Measurements from ENCODE around the gene LTV1.
"Not testable (repeated sequence)": the region's sequence is repeated elsewhere in the genome, so short reads cannot be mapped to it uniquely, and the experiment has no call there.

Gene LTV1

DNA sequence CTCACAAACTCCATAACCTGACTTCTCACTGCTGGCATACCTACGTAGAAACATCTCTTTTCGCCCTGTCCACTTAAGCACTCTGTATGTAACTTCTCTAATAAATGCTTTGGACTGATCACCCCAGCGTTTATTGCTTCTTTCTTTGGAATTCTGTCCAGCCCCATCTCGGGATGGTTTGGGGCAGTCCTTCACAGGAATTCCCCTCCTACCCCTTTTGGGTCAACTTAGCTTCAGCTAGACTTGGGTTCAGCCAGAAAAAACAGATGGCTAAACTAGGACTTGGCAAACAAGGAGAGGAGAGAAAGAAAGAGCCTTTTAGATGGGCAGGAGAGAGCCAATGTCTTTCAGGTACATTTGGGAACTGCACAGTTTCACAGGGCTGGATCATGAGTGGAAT is 3.9 kb upstream of the LTV1 start:
- no peak overlapping the region for H3K4me3 ChIP-seq (ENCODE audit: low read depth, low read length)
- in situ Hi-C loops (cut with HindIII; ENCODE audit: low pct_ligation_motif_present, low sequenced_read_pairs) = no loop called here
- TF ChIP-seq, protein P1, sequence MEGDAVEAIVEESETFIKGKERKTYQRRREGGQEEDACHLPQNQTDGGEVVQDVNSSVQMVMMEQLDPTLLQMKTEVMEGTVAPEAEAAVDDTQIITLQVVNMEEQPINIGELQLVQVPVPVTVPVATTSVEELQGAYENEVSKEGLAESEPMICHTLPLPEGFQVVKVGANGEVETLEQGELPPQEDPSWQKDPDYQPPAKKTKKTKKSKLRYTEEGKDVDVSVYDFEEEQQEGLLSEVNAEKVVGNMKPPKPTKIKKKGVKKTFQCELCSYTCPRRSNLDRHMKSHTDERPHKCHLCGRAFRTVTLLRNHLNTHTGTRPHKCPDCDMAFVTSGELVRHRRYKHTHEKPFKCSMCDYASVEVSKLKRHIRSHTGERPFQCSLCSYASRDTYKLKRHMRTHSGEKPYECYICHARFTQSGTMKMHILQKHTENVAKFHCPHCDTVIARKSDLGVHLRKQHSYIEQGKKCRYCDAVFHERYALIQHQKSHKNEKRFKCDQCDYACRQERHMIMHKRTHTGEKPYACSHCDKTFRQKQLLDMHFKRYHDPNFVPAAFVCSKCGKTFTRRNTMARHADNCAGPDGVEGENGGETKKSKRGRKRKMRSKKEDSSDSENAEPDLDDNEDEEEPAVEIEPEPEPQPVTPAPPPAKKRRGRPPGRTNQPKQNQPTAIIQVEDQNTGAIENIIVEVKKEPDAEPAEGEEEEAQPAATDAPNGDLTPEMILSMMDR (IDR thresholded peaks at IDR 0.05; ENCODE audit: low read depth, low read length, missing control alignments) = no peak
- H3K36me3 ChIP-seq (replicated peaks) = no peaks in the 10 kb centered on the region
- no peak for DNase-seq
- no peak overlapping the region for H3K27ac ChIP-seq
- no peaks in the 10 kb centered on the region for H3K27me3 ChIP-seq (replicated peaks)

DNA sequence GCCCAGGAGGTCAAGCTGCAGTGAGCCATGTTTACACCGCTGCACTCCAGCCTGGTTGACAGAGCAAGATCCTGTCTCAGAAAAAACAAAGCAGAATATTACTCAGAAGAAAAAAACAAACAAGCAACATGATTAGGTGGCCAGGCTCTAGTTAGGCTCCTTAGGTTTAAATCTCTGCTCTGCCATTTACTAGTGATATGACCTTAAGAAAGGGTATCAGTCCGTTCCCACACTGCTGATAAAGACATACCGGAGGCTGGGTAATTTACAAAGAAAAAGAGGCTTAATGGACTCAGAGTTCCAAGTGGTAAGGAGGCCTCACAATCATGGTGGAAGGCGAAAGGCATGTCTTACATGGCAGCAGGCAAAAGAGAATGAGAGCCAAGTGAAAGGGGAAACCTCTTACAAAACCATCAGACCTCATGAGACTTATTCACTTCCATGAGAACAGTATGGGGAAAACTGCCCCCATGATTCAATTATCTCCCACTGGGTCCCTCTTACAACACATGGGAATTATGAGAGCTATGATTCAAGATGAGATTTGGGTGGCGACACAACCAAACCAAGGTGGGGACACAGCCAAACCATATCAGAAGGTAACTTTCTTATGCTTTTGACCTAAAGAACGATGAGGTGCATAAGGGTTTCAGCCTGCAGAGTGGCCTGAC is 2.4 kb upstream of the LTV1 start:
- in situ Hi-C loops (cut with HindIII; ENCODE audit: low pct_ligation_motif_present, low sequenced_read_pairs) = no loop called here

DNA sequence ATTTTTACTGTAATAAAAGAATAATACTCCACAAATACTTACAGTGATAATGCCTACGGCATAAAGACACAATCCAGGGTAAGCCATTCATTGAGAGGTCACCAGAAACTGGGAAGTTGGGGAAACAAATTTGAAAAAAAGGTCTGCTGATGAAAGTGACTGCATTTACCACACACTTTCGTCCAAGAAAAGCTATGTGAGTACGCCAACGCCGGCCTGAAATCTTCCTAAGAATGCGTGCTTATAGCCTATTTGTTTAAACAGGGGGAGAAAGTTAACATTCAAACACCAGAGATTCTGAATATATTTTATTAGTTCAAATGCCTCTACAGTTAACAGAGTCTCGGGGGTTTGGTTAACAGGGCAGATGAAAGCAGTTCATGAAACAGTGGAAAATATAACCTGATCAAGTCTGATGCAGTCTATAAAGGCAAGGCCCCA is 657 bp upstream of the LTV1 start:
- Histone ChIP-seq H3K27ac (peak overlapping the region; percentile 87), H3K27me3 (replicated peaks) (no peaks in the 10 kb centered on the region), H3K36me3 (replicated peaks) (peaks cover 21% of the 10 kb centered on the region), H3K4me3 (ENCODE audit: low read depth, low read length) (peak overlapping the region; percentile 94)
- TF ChIP-seq, protein P1 (IDR thresholded peaks at IDR 0.05; ENCODE audit: low read depth, low read length, missing control alignments) = no peak
- peak; percentile 19 for DNase-seq
- in situ Hi-C loops (cut with HindIII; ENCODE audit: low pct_ligation_motif_present, low sequenced_read_pairs) = no loop called here

More for the DNA sequence above, 2.4 kb upstream of the LTV1 start:
- Histone ChIP-seq H3K36me3 (replicated peaks) (peaks cover 9% of the 10 kb centered on the region), H3K27ac (no peak overlapping the region), H3K4me3 (ENCODE audit: low read depth, low read length) (no peak overlapping the region), H3K27me3 (replicated peaks) (no peaks in the 10 kb centered on the region)
- TF ChIP-seq, protein P1 (IDR thresholded peaks at IDR 0.05; ENCODE audit: low read depth, low read length, missing control alignments) = no peak
- DNase-seq = no peak

DNA sequence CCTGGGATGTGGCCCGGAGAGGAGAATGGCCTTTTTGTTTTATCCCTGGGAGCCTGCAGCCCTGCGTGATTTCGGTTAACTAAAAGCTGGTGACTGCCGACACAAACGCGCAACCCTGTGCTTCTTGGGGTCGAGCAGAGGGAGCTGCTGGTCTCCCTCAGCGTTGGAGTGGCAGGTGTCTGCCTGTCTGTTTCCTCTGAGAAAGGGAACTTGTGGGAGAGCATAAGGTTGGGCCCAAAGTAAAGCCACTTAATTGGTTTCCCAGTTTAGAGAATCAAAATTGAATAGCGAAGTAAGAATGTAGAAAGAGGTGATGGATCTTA is 500 bp downstream of the LTV1 start:
- TF ChIP-seq, protein P1 (IDR thresholded peaks at IDR 0.05; ENCODE audit: low read depth, low read length, missing control alignments) = no peak
- Histone ChIP-seq H3K36me3 (replicated peaks) (peaks cover 32% of the 10 kb centered on the region), H3K4me3 (ENCODE audit: low read depth, low read length) (peak overlapping the region; percentile 94), H3K27ac (peak overlapping the region; percentile 87), H3K27me3 (replicated peaks) (no peaks in the 10 kb centered on the region)
- in situ Hi-C loops (cut with HindIII; ENCODE audit: low pct_ligation_motif_present, low sequenced_read_pairs) = no loop called here
- no peak for DNase-seq

DNA sequence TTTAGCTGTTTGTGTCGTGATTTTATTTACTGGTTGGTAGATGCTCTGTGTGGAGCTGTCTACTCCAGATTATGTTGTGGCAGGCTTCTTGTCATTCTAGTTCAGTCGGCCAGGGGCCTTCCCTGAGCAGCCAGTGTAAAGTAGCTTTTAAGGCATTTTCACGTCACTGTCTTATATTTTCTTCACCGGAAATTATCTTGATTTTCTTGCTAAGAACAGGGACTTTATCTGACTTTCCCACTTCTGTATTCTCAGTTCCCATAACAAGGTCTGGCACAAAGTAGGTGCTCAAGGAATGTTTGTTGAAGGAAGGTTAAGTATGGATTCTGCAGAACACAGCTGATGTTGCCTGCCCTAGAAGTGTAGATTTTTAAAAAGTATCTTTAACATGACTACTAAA is 868 bp downstream of the LTV1 start:
- H3K27me3 ChIP-seq (replicated peaks) = no peaks in the 10 kb centered on the region
- DNase-seq = peak; percentile 8
- H3K36me3 ChIP-seq (replicated peaks) = peaks cover 35% of the 10 kb centered on the region
- TF ChIP-seq, protein P1 (IDR thresholded peaks at IDR 0.05; ENCODE audit: low read depth, low read length, missing control alignments) = peak; percentile 4
- H3K27ac ChIP-seq = peak overlapping the region; percentile 87
- peak overlapping the region; percentile 94 for H3K4me3 ChIP-seq (ENCODE audit: low read depth, low read length)
- in situ Hi-C loops (cut with HindIII; ENCODE audit: low pct_ligation_motif_present, low sequenced_read_pairs) = no loop called here

DNA sequence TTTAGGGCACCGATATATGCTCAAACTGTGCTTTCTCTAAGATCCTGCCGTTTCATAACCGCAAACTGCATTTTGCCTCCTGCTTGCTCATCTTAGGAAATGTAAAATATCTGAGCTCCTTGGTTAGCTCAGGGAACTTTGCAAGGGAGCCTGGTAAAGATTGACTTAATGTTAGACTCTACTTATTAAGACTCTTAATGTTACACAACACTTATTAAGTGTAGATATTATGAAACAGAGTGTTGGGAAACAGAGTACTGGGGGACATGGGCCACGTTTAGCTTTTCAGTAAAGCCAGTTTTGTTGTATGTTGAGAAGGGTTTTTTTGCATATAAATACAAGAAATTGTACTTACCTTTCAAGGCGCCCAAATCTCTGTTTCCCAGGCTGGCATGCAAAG is 1.9 kb downstream of the LTV1 start:
- H3K27ac ChIP-seq = no peak overlapping the region
- DNase-seq = no peak
- in situ Hi-C loops (cut with HindIII; ENCODE audit: low pct_ligation_motif_present, low sequenced_read_pairs) = no loop called here
- peaks cover 45% of the 10 kb centered on the region for H3K36me3 ChIP-seq (replicated peaks)
- H3K27me3 ChIP-seq (replicated peaks) = no peaks in the 10 kb centered on the region
- H3K4me3 ChIP-seq (ENCODE audit: low read depth, low read length) = no peak overlapping the region
- TF ChIP-seq, protein P1 (IDR thresholded peaks at IDR 0.05; ENCODE audit: low read depth, low read length, missing control alignments) = no peak

DNA sequence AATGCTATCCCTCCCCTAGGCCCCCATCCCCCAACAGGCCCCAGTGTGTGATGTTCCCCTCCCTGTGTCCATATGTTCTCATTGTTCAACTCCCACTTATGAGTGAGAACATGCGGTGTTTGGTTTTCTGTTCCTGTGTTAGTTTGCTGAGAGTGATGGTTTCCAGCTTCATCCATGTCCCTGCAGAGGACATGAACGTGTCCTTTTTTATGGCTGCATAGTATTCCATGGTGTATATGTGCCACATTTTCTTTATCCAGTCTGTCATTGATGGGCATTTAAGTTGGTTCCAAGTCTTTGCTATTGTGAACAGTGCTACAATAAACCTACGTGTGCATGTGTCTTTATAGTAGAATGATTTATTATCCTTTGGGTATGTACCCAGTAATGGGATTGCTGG is 8.6 kb downstream of the LTV1 start:
- in situ Hi-C loops (cut with HindIII; ENCODE audit: low pct_ligation_motif_present, low sequenced_read_pairs); H3K27me3 ChIP-seq (replicated peaks); H3K27ac ChIP-seq; H3K4me3 ChIP-seq (ENCODE audit: low read depth, low read length); DNase-seq: not testable (repeated sequence)
- H3K36me3 ChIP-seq (replicated peaks) = peaks cover 65% of the 10 kb centered on the region

DNA sequence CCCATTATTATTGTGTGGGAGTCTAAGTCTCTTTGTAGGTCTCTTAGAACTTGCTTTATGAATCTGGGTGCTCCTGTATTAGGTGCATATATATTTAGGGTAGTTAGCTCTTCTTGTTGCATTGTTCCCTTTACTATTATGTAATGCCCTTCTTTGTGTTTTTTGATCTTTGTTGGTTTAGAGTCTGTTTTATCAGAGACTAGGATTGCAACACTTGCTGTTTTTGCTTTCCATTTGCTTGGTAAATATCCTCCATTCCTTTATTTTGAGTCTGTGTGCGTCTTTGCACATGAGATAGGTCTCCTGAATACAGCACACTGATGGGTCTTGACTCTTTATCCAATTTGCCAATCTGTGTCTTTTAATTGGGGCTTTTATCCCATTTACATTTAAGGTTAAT is 11.9 kb downstream of the LTV1 start:
- H3K36me3 ChIP-seq (replicated peaks) = peaks cover 68% of the 10 kb centered on the region
- DNase-seq; H3K27me3 ChIP-seq (replicated peaks); H3K4me3 ChIP-seq (ENCODE audit: low read depth, low read length); in situ Hi-C loops (cut with HindIII; ENCODE audit: low pct_ligation_motif_present, low sequenced_read_pairs); H3K27ac ChIP-seq: not testable (repeated sequence)
